ENCODE data around the gene SLC1A2. TPM values are rescaled to one million over a fixed set of nuclear protein-coding genes. Genes with fewer than 3 reads are reported as not detected.

Gene SLC1A2
- total RNA-seq, 2 donors from 2014 or later, result 7.1 to 13.5 TPM

DNA sequence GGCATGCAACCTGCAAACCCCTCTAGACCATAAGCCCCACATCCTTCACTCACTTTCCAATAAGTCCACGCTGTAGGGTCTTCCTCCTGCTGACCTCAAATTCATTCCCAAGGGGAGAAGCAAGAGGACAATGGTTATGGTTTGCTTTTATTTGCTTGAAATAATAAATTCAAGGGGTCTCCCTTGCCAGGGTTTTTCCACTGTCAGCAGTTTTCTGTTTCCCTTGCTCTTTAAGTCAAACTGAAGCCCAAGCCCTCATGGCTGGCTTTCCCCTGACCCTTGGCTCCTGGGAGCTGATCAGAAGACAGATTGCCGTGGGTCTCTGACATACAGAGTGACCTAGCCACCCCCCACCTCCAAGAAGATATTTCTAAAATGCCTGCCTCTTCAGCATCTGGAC, 3.9 kb downstream of the SLC1A2 start:
- WGBS, 2 experiments (ENCODE audit: insufficient coverage in 1 of 2, insufficient read length in 1 of 2), result 82% methylated on average over 2 of the region's 2 CpGs; no CpG with 5 or more reads in 1 of the 2 experiments
- Mint-ChIP-seq H3K9me3 (no peaks in the 10 kb centered on the region), H3K4me1 (peaks cover 11% of the 10 kb centered on the region), H3K36me3 (ENCODE audit: low read depth) (no peaks in the 10 kb centered on the region), H3K4me3 (no peak overlapping the region), H3K27ac (no peak overlapping the region), H3K27me3 (ENCODE audit: insufficient read depth) (peaks cover 76% of the 10 kb centered on the region)
- Histone ChIP-seq H3K4me1 (ENCODE audit: control insufficient read depth, insufficient read depth, low read length) (no peaks in the 10 kb centered on the region), H3K9ac (ENCODE audit: extremely low read depth, low read length, poor library complexity, severe bottlenecking) (no peak overlapping the region), H3K27ac (ENCODE audit: low read depth, low read length) (no peak overlapping the region), H3K4me3 (ENCODE audit: low read length) (no peak overlapping the region), H3K36me3 (ENCODE audit: control insufficient read depth, insufficient read depth, low read length) (no peaks in the 10 kb centered on the region), H3K9me3 (ENCODE audit: control insufficient read depth, low read length) (no peaks in the 10 kb centered on the region), H3K27me3 (ENCODE audit: control insufficient read depth, insufficient read depth, low read length, poor library complexity, severe bottlenecking) (peaks cover 52% of the 10 kb centered on the region)
- TF ChIP-seq, protein P1, sequence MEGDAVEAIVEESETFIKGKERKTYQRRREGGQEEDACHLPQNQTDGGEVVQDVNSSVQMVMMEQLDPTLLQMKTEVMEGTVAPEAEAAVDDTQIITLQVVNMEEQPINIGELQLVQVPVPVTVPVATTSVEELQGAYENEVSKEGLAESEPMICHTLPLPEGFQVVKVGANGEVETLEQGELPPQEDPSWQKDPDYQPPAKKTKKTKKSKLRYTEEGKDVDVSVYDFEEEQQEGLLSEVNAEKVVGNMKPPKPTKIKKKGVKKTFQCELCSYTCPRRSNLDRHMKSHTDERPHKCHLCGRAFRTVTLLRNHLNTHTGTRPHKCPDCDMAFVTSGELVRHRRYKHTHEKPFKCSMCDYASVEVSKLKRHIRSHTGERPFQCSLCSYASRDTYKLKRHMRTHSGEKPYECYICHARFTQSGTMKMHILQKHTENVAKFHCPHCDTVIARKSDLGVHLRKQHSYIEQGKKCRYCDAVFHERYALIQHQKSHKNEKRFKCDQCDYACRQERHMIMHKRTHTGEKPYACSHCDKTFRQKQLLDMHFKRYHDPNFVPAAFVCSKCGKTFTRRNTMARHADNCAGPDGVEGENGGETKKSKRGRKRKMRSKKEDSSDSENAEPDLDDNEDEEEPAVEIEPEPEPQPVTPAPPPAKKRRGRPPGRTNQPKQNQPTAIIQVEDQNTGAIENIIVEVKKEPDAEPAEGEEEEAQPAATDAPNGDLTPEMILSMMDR (conservative IDR thresholded peaks at IDR 0.05), result no peak
- no peak for DNase-seq

DNA sequence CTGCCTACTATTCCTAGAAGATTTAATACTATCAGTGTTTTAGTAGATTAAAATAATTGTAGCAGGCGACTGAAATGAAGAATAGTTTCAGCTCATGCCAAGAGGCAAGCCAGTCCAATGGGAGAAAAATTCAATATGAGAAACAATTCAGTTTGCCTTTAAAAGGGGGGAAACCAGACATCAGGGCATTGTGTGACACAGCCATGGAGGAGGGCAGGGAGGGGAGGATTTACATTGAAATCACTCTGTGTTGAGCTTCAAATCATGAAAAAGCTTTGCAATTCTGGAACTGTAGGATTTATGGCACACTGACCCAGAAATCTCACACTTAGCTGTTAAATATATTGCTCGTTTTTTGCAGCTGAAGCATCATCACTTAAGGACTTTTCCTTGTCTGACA, 4.6 kb downstream of the SLC1A2 start:
- Mint-ChIP-seq H3K9me3 (no peaks in the 10 kb centered on the region), H3K27me3 (ENCODE audit: insufficient read depth) (peaks cover 69% of the 10 kb centered on the region), H3K36me3 (ENCODE audit: low read depth) (no peaks in the 10 kb centered on the region), H3K27ac (no peak overlapping the region), H3K4me3 (no peak overlapping the region), H3K4me1 (peaks cover 7% of the 10 kb centered on the region)
- Histone ChIP-seq H3K36me3 (ENCODE audit: control insufficient read depth, insufficient read depth, low read length) (no peaks in the 10 kb centered on the region), H3K27ac (ENCODE audit: low read depth, low read length) (no peak overlapping the region), H3K27me3 (ENCODE audit: control insufficient read depth, insufficient read depth, low read length, poor library complexity, severe bottlenecking) (peaks cover 45% of the 10 kb centered on the region), H3K9ac (ENCODE audit: extremely low read depth, low read length, poor library complexity, severe bottlenecking) (no peak overlapping the region), H3K4me3 (ENCODE audit: low read length) (no peak overlapping the region), H3K4me1 (ENCODE audit: control insufficient read depth, insufficient read depth, low read length) (no peaks in the 10 kb centered on the region), H3K9me3 (ENCODE audit: control insufficient read depth, low read length) (no peaks in the 10 kb centered on the region)
- WGBS, 2 experiments (ENCODE audit: insufficient coverage in 1 of 2, insufficient read length in 1 of 2), result 78 to 86% methylated on average over 2 of the region's 2 CpGs
- no peak for DNase-seq
- TF ChIP-seq, protein P1 (conservative IDR thresholded peaks at IDR 0.05), result no peak

DNA sequence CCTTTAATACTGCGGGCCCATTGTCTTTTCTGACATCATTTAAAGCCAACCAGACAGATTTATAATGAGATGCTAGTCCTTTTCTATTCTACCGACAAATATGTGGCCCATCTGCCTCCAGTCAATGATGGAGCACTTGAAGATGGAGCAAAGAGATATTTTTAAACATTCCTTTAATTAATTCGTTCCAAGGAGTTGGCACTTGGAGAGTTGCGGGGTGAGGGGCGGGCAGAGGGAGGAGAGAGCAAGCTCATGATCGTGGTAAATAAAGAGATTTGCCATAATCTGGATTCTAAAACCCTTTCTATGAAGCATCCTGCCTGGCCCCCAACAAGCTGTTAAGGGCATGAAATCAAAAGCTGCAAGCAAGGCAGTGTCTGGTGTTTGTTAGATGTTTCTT, 5.0 kb downstream of the SLC1A2 start:
- H3K27ac ChIP-seq (ENCODE audit: low read depth, low read length), result no peak overlapping the region
- Mint-ChIP-seq H3K9me3 (no peaks in the 10 kb centered on the region), H3K27me3 (ENCODE audit: insufficient read depth) (peaks cover 65% of the 10 kb centered on the region), H3K36me3 (ENCODE audit: low read depth) (no peaks in the 10 kb centered on the region), H3K4me3 (no peak overlapping the region), H3K4me1 (peaks cover 7% of the 10 kb centered on the region), H3K27ac (no peak overlapping the region)
- H3K9ac ChIP-seq (ENCODE audit: extremely low read depth, low read length, poor library complexity, severe bottlenecking), result no peak overlapping the region
- TF ChIP-seq, protein P1 (conservative IDR thresholded peaks at IDR 0.05), result no peak
- no peaks in the 10 kb centered on the region for H3K4me1 ChIP-seq (ENCODE audit: control insufficient read depth, insufficient read depth, low read length)
- no peaks in the 10 kb centered on the region for H3K36me3 ChIP-seq (ENCODE audit: control insufficient read depth, insufficient read depth, low read length)
- DNase-seq, result no peak
- 78 to 91% methylated on average over 4 to 6 of the region's 6 CpGs for WGBS, 2 experiments (ENCODE audit: insufficient coverage in 1 of 2, insufficient read length in 1 of 2)
- H3K9me3 ChIP-seq (ENCODE audit: control insufficient read depth, low read length), result no peaks in the 10 kb centered on the region
- no peak overlapping the region for H3K4me3 ChIP-seq (ENCODE audit: low read length)
- H3K27me3 ChIP-seq (ENCODE audit: control insufficient read depth, insufficient read depth, low read length, poor library complexity, severe bottlenecking), result peaks cover 42% of the 10 kb centered on the region
